Keratinocyte (primary cell): Measurements from ENCODE around the gene CERK. TPM values are rescaled to one million over a fixed set of nuclear protein-coding genes. Genes with fewer than 3 reads are reported as not detected.

Experiments used
- DNase-seq: peaks from one replicate; pipeline ENCODE4 v3.0.0-alpha.2; 2011; ENCODE audit warnings: low read depth, missing footprints, low spot score
- FAIRE-seq: peaks from 2 replicates; lab custom pipeline; 2011; peaks lifted over from hg19 to GRCh38; lab: Jason Lieb, UNC
- H2AFZ ChIP-seq: 2 replicates; pipeline ENCODE4 v1.6.0; 2012; ENCODE audit warnings: low read length, control low read depth, inconsistent platforms; ENCODE audit not compliant: control insufficient read depth
- H3K27ac ChIP-seq: 2 replicates; pipeline ENCODE4 v1.5.1; 2011; ENCODE audit warnings: low read length; ENCODE audit not compliant: control insufficient read depth, insufficient read depth
- H3K27me3 ChIP-seq: 3 replicates; pipeline ENCODE4 v1.6.0; 2011; ENCODE audit warnings: low read length; ENCODE audit not compliant: control insufficient read depth, insufficient read depth; ENCODE audit errors: extremely low read depth
- H3K36me3 ChIP-seq, 2 experiments: 2 replicates in 1 of 2; 3 replicates in 1 of 2; pipeline ENCODE4 v1.5.1; 2011; ENCODE audit warnings: low read length in 2 of 2, mild to moderate bottlenecking in 1 of 2; ENCODE audit not compliant: control insufficient read depth in 2 of 2, insufficient read depth in 2 of 2; ENCODE audit errors: extremely low read depth in 1 of 2
- H3K4me1 ChIP-seq: 3 replicates; pipeline ENCODE4 v1.5.1; 2011; ENCODE audit warnings: low read length; ENCODE audit not compliant: control insufficient read depth, insufficient read depth; ENCODE audit errors: extremely low read depth
- H3K4me2 ChIP-seq: 3 replicates; pipeline ENCODE4 v1.6.0; 2011; ENCODE audit warnings: low read depth, low read length; ENCODE audit not compliant: control insufficient read depth, insufficient read depth; ENCODE audit errors: extremely low read depth
- H3K4me3 ChIP-seq, 3 experiments: fragments of 200-600 bp in 1 of 3; sonication (generic) in 1 of 3; 2 replicates in 2 of 3; 3 replicates in 1 of 3; pipeline ENCODE4 v1.5.1; 2011 to 2016; ENCODE audit warnings: low read length in 3 of 3, mild to moderate bottlenecking in 3 of 3, control low read depth in 2 of 3, inconsistent platforms in 1 of 3, low read depth in 1 of 3, mixed read lengths in 1 of 3, mixed run types in 1 of 3, moderate library complexity in 1 of 3; ENCODE audit not compliant: control insufficient read depth in 2 of 3, insufficient read depth in 2 of 3; ENCODE audit errors: extremely low read depth in 1 of 3
- H3K79me2 ChIP-seq: 2 replicates; pipeline ENCODE4 v1.6.0; 2012; ENCODE audit warnings: low read length; ENCODE audit not compliant: control insufficient read depth, insufficient read depth
- H3K9ac ChIP-seq: 3 replicates; pipeline ENCODE4 v1.6.0; 2011; ENCODE audit warnings: low read length; ENCODE audit not compliant: control insufficient read depth, insufficient read depth; ENCODE audit errors: extremely low read depth
- H3K9me1 ChIP-seq: 3 replicates; pipeline ENCODE4 v1.6.0; 2011; ENCODE audit warnings: low read length; ENCODE audit not compliant: control insufficient read depth, insufficient read depth; ENCODE audit errors: extremely low read depth
- H3K9me3 ChIP-seq: 2 replicates; pipeline ENCODE4 v1.5.1; 2012; ENCODE audit warnings: low read depth, low read length; ENCODE audit not compliant: control insufficient read depth
- H4K20me1 ChIP-seq: 3 replicates; pipeline ENCODE4 v1.6.0; 2011; ENCODE audit warnings: low read length; ENCODE audit not compliant: control insufficient read depth, insufficient read depth; ENCODE audit errors: extremely low read depth
- CTCF ChIP-seq, 3 experiments: IDR thresholded peaks in 1 of 3; conservative IDR thresholded peaks in 1 of 3; optimal IDR thresholded peaks in 1 of 3; 2 replicates in 2 of 3; 3 replicates in 1 of 3; pipeline versions ENCODE3 to v1.5.1; 2011; ENCODE audit warnings: low read length in 3 of 3, mild to moderate bottlenecking in 3 of 3, moderate library complexity in 2 of 3, control low read depth in 1 of 3, inconsistent platforms in 1 of 3; ENCODE audit not compliant: insufficient read depth in 2 of 3; ENCODE audit errors: extremely low read depth in 1 of 3
- EZH2 ChIP-seq: IDR thresholded peaks from one replicate; pipeline ENCODE4 v1.6.1; 2012; ENCODE audit warnings: inconsistent platforms, mild to moderate bottlenecking, low read length, moderate library complexity
- dilution Hi-C: fragments of 300-500 bp; cut with MboI; formaldehyde crosslinking; loops from one replicate; pipeline ENCODE4 v1.7.0; 2020; ENCODE audit warnings: low sequenced_read_pairs; ENCODE audit not compliant: extremely low pct_ligation_motif_present
- polyA plus RNA-seq, 5 experiments: library from polyadenylated mRNA; depleted of rRNA in 3 of 5; stranded (reverse) in 3 of 5; stranded (forward) in 1 of 5; unstranded in 1 of 5; fragments of >200 nt; gene quantifications; 1 replicate in 1 of 5; 2 replicates in 3 of 5; 3 replicates in 1 of 5; pipeline versions ENCODE4 v1.2.1 to v1.2.3, GENCODE V29; 2011 to 2012; ENCODE audit warnings: missing spikeins in 2 of 5, low read depth in 1 of 5, low replicate concordance in 1 of 5

Gene CERK
- polyA plus RNA-seq, 1 donor (not counting 4 experiments of a cell fraction or from before 2014, with no cell fraction given), result 11.9 TPM

- no peaks in the 10 kb centered on the region for H3K9me1 ChIP-seq
- H3K79me2 ChIP-seq, result no peaks in the 10 kb centered on the region
- dilution Hi-C loops, result no loop called here
- no peak overlapping the region for H3K9ac ChIP-seq
- no peak overlapping the region for H3K27ac ChIP-seq
- H2AFZ ChIP-seq, result no peak overlapping the region
- H3K4me1 ChIP-seq, result peaks cover 17% of the 10 kb centered on the region
- FAIRE-seq (no peak), DNase-seq (no peak)
- no peaks in the 10 kb centered on the region for H3K9me3 ChIP-seq
- peaks cover 13% of the 10 kb centered on the region for H4K20me1 ChIP-seq
- no peaks in the 10 kb centered on the region for H3K36me3 ChIP-seq
- no peak overlapping the region for H3K4me2 ChIP-seq
- H3K4me3 ChIP-seq, result no peak overlapping the region
- TF ChIP-seq CTCF (optimal IDR thresholded peaks at IDR 0.05 in 1 of 3, IDR thresholded peaks at IDR 0.05 in 1 of 3, conservative IDR thresholded peaks at IDR 0.05 in 1 of 3; ENCODE audit: extremely low read depth in 1 of 3, insufficient read depth in 2 of 3, low read length in 3 of 3), result no peak
- TF ChIP-seq EZH2, result no peak
- no peaks in the 10 kb centered on the region for H3K27me3 ChIP-seq
Measured at GRCh38 chr22:46653596-46653995, 84.5 kb downstream of the CERK start.

GRCh38 chr22:46652847-46653331, 85.2 kb downstream of the CERK start:
- dilution Hi-C loops, result no loop called here
- H3K27ac ChIP-seq, result no peak overlapping the region
- no peak for DNase-seq
- no peak for FAIRE-seq
- H2AFZ ChIP-seq, result no peak overlapping the region
- no peaks in the 10 kb centered on the region for H3K9me3 ChIP-seq
- H3K4me3 ChIP-seq, result no peak overlapping the region
- H3K27me3 ChIP-seq, result no peaks in the 10 kb centered on the region
- H3K79me2 ChIP-seq, result no peaks in the 10 kb centered on the region
- TF ChIP-seq EZH2 (no peak), CTCF (optimal IDR thresholded peaks at IDR 0.05 in 1 of 3, IDR thresholded peaks at IDR 0.05 in 1 of 3, conservative IDR thresholded peaks at IDR 0.05 in 1 of 3; ENCODE audit: extremely low read depth in 1 of 3, insufficient read depth in 2 of 3, low read length in 3 of 3) (no peak)
- H3K9me1 ChIP-seq, result no peaks in the 10 kb centered on the region
- H3K4me2 ChIP-seq, result no peak overlapping the region
- peaks cover 12% of the 10 kb centered on the region for H3K4me1 ChIP-seq
- peaks cover 13% of the 10 kb centered on the region for H4K20me1 ChIP-seq
- H3K36me3 ChIP-seq, result no peaks in the 10 kb centered on the region
- no peak overlapping the region for H3K9ac ChIP-seq
